NCI-H345 treated with DMSO at 0.1 percent for 48 hours (cell line): Measurements from ENCODE around the gene PMEPA1.

Source experiments
- DNase-seq: peaks from one replicate; lab custom pipeline; 2025; ENCODE audit not compliant: unreplicated experiment; lab: John Stamatoyannopoulos, UW

The PMEPA1 gene

GRCh38 chr20:57712341-57712740, 2.5 kb upstream of the PMEPA1 start:
- no peak for DNase-seq

- DNase-seq: no peak
These were observed 2.0 kb upstream of the PMEPA1 start for GRCh38 chr20:57711826-57712225.

GRCh38 chr20:57711311-57711712, 1.5 kb upstream of the PMEPA1 start:
- DNase-seq: no peak

- no peak for DNase-seq
These were observed 1.0 kb upstream of the PMEPA1 start for GRCh38 chr20:57710841-57711240.

GRCh38 chr20:57708694-57709673, 831 bp downstream of the PMEPA1 start:
- no peak for DNase-seq

- DNase-seq: no peak
These were observed 1.7 kb downstream of the PMEPA1 start for GRCh38 chr20:57707849-57708693.

- DNase-seq: no peak
These were observed 2.5 kb downstream of the PMEPA1 start for GRCh38 chr20:57707320-57707719.

- no peak for DNase-seq
These were observed 4.5 kb downstream of the PMEPA1 start for GRCh38 chr20:57705127-57705899.

GRCh38 chr20:57704245-57704644, 5.6 kb downstream of the PMEPA1 start:
- no peak for DNase-seq

GRCh38 chr20:57703013-57703412, 6.8 kb downstream of the PMEPA1 start:
- DNase-seq: no peak

GRCh38 chr20:57702521-57702920, 7.3 kb downstream of the PMEPA1 start:
- no peak for DNase-seq

GRCh38 chr20:57702091-57702490, 7.7 kb downstream of the PMEPA1 start:
- no peak for DNase-seq

GRCh38 chr20:57701651-57702050, 8.2 kb downstream of the PMEPA1 start:
- no peak for DNase-seq

GRCh38 chr20:57701090-57701489, 8.7 kb downstream of the PMEPA1 start:
- no peak for DNase-seq

GRCh38 chr20:57699395-57699794, 10.4 kb downstream of the PMEPA1 start:
- no peak for DNase-seq

- no peak for DNase-seq
These were observed 10.9 kb downstream of the PMEPA1 start for GRCh38 chr20:57698867-57699275.

GRCh38 chr20:57698116-57698866, 11.5 kb downstream of the PMEPA1 start:
- no peak for DNase-seq

GRCh38 chr20:57697543-57697942, 12.3 kb downstream of the PMEPA1 start:
- DNase-seq: no peak

GRCh38 chr20:57696401-57696961, 13.3 kb downstream of the PMEPA1 start:
- no peak for DNase-seq

GRCh38 chr20:57695940-57696339, 13.9 kb downstream of the PMEPA1 start:
- no peak for DNase-seq
